HepG2 (cell line): Measurements from ENCODE around the gene SGF29. TPM values are rescaled to one million over a fixed set of nuclear protein-coding genes. Genes with fewer than 3 reads are reported as not detected.
A peak's percentile ranks its signal among the peaks of the same experiment; 100 is the strongest.

ENCODE experiments used
- AGO1 ChIP-seq: fragments of 200-400 bp; formaldehyde crosslinking; IDR thresholded peaks from 2 replicates; pipeline ENCODE4 v1.6.1; 2017; ENCODE audit warnings: mild to moderate bottlenecking, low read depth, low read length, moderate library complexity; ENCODE audit not compliant: poor library complexity, severe bottlenecking
- EED ChIP-seq: sonication (generic); formaldehyde crosslinking; IDR thresholded peaks from 2 replicates; pipeline ENCODE4 v1.5.0; 2020; ENCODE audit warnings: mild to moderate bottlenecking, missing genetic modification reagents
- HINFP ChIP-seq: sonication (generic); formaldehyde crosslinking; IDR thresholded peaks from 2 replicates; pipeline ENCODE4 v1.4.0; 2020; ENCODE audit warnings: low read depth, mild to moderate bottlenecking, missing genetic modification reagents
- KLF6 ChIP-seq: IDR thresholded peaks from 2 replicates; pipeline ENCODE4 v1.8.0; 2016; ENCODE audit warnings: missing biosample characterization, missing genetic modification reagents
- MNT ChIP-seq: fragments of 450-650 bp; IDR thresholded peaks from 2 replicates; pipeline ENCODE4 v1.6.1; 2016
- MTF2 ChIP-seq: sonication (generic); formaldehyde crosslinking; IDR thresholded peaks from 2 replicates; pipeline ENCODE4 v1.5.0; 2020; ENCODE audit warnings: missing genetic modification reagents, borderline replicate concordance
- NFE2 ChIP-seq: sonication (generic); formaldehyde crosslinking; IDR thresholded peaks from 2 replicates; pipeline ENCODE4 v1.4.0; 2020; ENCODE audit warnings: missing genetic modification reagents
- PRMT3 ChIP-seq: sonication (generic); formaldehyde crosslinking; IDR thresholded peaks from 2 replicates; pipeline ENCODE4 v1.8.1; 2022; ENCODE audit warnings: low read depth, mild to moderate bottlenecking, moderate library complexity, missing genetic modification reagents, borderline replicate concordance
- RELA ChIP-seq: sonication (generic); formaldehyde crosslinking; IDR thresholded peaks from 2 replicates; pipeline ENCODE4 v1.4.0; 2020; ENCODE audit warnings: missing genetic modification reagents
- RFX1 ChIP-seq: fragments of 450-650 bp; IDR thresholded peaks from 2 replicates; pipeline ENCODE4 v1.6.1; 2017
- SOX6 ChIP-seq, 2 experiments: fragments of 450-650 bp in 1 of 2; sonication (generic) in 1 of 2; formaldehyde crosslinking in 1 of 2; IDR thresholded peaks; 2 replicates each; pipeline versions ENCODE4 v1.4.0 to v1.6.1; 2017 to 2020; ENCODE audit warnings: antibody characterized with exemption in 1 of 2, mild to moderate bottlenecking in 1 of 2, missing genetic modification reagents in 1 of 2
- STAT5B ChIP-seq: sonication (generic); formaldehyde crosslinking; IDR thresholded peaks from 2 replicates; pipeline ENCODE4 v1.4.0; 2020; ENCODE audit warnings: missing genetic modification reagents
- ZFP37 ChIP-seq: sonication (generic); formaldehyde crosslinking; IDR thresholded peaks from 2 replicates; pipeline ENCODE4 v1.4.0; 2020; ENCODE audit warnings: missing genetic modification reagents, borderline replicate concordance
- ZIK1 ChIP-seq: sonication (generic); formaldehyde crosslinking; IDR thresholded peaks from 2 replicates; pipeline ENCODE4 v1.5.0; 2020; ENCODE audit warnings: mild to moderate bottlenecking, low read depth, missing genetic modification reagents, borderline replicate concordance
- ZNF205 ChIP-seq: IDR thresholded peaks from 2 replicates; pipeline ENCODE4 v1.6.1; 2018; ENCODE audit warnings: missing biosample characterization, missing genetic modification reagents
- ZNF230 ChIP-seq: sonication (generic); formaldehyde crosslinking; IDR thresholded peaks from 2 replicates; pipeline ENCODE4 v1.4.0; 2020; ENCODE audit warnings: mild to moderate bottlenecking, missing genetic modification reagents
- ZNF343 ChIP-seq: sonication (generic); formaldehyde crosslinking; IDR thresholded peaks from 2 replicates; pipeline ENCODE4 v1.4.0; 2020; ENCODE audit warnings: mild to moderate bottlenecking, missing genetic modification reagents
- ZNF570 ChIP-seq: sonication (generic); formaldehyde crosslinking; IDR thresholded peaks from 2 replicates; pipeline ENCODE4 v1.4.0; 2020; ENCODE audit warnings: mild to moderate bottlenecking, missing genetic modification reagents, borderline replicate concordance
- ZNF646 ChIP-seq: sonication (generic); formaldehyde crosslinking; IDR thresholded peaks from 2 replicates; pipeline ENCODE4 v1.9.0; 2021; ENCODE audit warnings: mild to moderate bottlenecking, missing genetic modification reagents
- ZNF746 ChIP-seq: sonication (generic); formaldehyde crosslinking; IDR thresholded peaks from 2 replicates; pipeline ENCODE4 v1.8.0; 2022; ENCODE audit warnings: mild to moderate bottlenecking, missing genetic modification reagents
- polyA plus RNA-seq, 8 experiments: library from polyadenylated mRNA; depleted of rRNA in 3 of 8; stranded (reverse) in 7 of 8; unstranded in 1 of 8; fragments of >200 nt; fragmentation: Illumina TruSeq in 4 of 8; extraction: Trizol in 4 of 8; gene quantifications; 2 replicates each; pipeline versions ENCODE4 v1.2.1 to v1.2.3, GENCODE V29; 2011 to 2016; ENCODE audit warnings: low read depth in 4 of 8, missing spikeins in 1 of 8, mixed read lengths in 1 of 8; ENCODE audit not compliant: insufficient read depth in 1 of 8
- total RNA-seq, 5 experiments: library from RNA; depleted of rRNA; stranded (reverse); fragments of >200 nt; fragmentation: Illumina TruSeq; extraction: Trizol; gene quantifications; 2 replicates each; pipeline ENCODE4 v1.2.3, GENCODE V29; 2016; ENCODE audit warnings: low read depth in 1 of 5

SGF29 gene
- total and polyA plus RNA-seq, 2 of the 13 experiments (the other 11 are each of a cell fraction or from before 2014, with no cell fraction given): 5.0 to 29.4 TPM

- TF ChIP-seq PRMT3 (CRISPR knock-in tag): no peak
- no peak for TF ChIP-seq MNT
- TF ChIP-seq AGO1: no peak
- no peak for TF ChIP-seq ZNF205 (CRISPR knock-in tag)
- no peak for TF ChIP-seq HINFP (CRISPR knock-in tag)
- 0 out of 2 replicates have a peak, but pooled peaks have one; percentile 1 for TF ChIP-seq KLF6 (CRISPR knock-in tag)
- no peak for TF ChIP-seq ZNF343
- TF ChIP-seq SOX6 (IDR thresholded peaks at IDR 0.05): no peak
- TF ChIP-seq SOX6 (CRISPR knock-in tag; IDR thresholded peaks at IDR 0.05): peak; percentile 70
- no peak for TF ChIP-seq ZNF570 (CRISPR knock-in tag)
- no peak for TF ChIP-seq ZFP37 (CRISPR knock-in tag)
- TF ChIP-seq RELA (CRISPR knock-in tag): no peak
- peak; percentile 72; the same call in 1 of the 2 replicates for TF ChIP-seq ZNF230 (CRISPR knock-in tag)
- TF ChIP-seq MTF2: no peak
- TF ChIP-seq EED: peak; percentile 39; the same call in 1 of the 2 replicates
- peak; percentile 61; the same call in 1 of the 2 replicates for TF ChIP-seq ZNF646 (CRISPR knock-in tag)
- TF ChIP-seq STAT5B: no peak
- 0 out of 2 replicates have a peak, but pooled peaks have one; percentile 50 for TF ChIP-seq ZNF746 (CRISPR knock-in tag)
- TF ChIP-seq RFX1: no peak
- peak; percentile 86; the same call in 1 of the 2 replicates for TF ChIP-seq ZIK1 (CRISPR knock-in tag)
- no peak for TF ChIP-seq NFE2 (CRISPR knock-in tag)
These were observed 14.8 kb upstream of the SGF29 start, which contains the start of gene NUPR1 (continued) for GRCh38 chr16:28538733-28539596.
